IMR-90 (cell line): ENCODE results near the gene SARM1. TPM values are rescaled to one million over a fixed set of nuclear protein-coding genes. Genes with fewer than 3 reads are reported as not detected.

Source experiments
- ATAC-seq: fragments of 200-7000 bp; cut with Tn5 transposase; 2 replicates; pipeline ENCODE4 v1.9.1; 2020; ENCODE audit warnings: low read depth, mild to moderate bottlenecking, moderate library complexity
- BruUV-seq: library from RNA; stranded (reverse); fragments of 400-500 nt; replicated peaks from 2 replicates; lab custom pipeline; 2021; lab: Mats Ljungman, UMichigan
- CTCF ChIA-PET: fragments of 300-600 bp; formaldehyde crosslinking; extraction: SDS; loops from one replicate; lab custom pipeline; 2021; ENCODE audit warnings: antibody characterized with exemption; lab: Yijun Ruan, JAX
- POLR2A ChIA-PET: fragments of 300-600 bp; sonication (Branson Sonifier 250); formaldehyde crosslinking; loops from one replicate; lab custom pipeline; 2022; ENCODE audit warnings: antibody characterized with exemption; ENCODE audit not compliant: unreplicated experiment; lab: Charles Lee
- DNase-seq: peaks from one replicate; pipeline ENCODE4 v3.0.0; 2013
- H2AFZ ChIP-seq: replicated peaks from 2 replicates; pipeline ENCODE3; 2013; ENCODE audit warnings: low read length, mild to moderate bottlenecking; ENCODE audit not compliant: poor library complexity
- H2AK5ac ChIP-seq: 2 replicates; pipeline ENCODE4 v1.6.1; 2013; ENCODE audit warnings: low read depth, low read length, inconsistent platforms
- H2AK9ac ChIP-seq: replicated peaks from 2 replicates; pipeline ENCODE3; 2013; ENCODE audit warnings: mild to moderate bottlenecking, low read depth, low read length, moderate library complexity; ENCODE audit not compliant: poor library complexity
- H2BK120ac ChIP-seq: 2 replicates; pipeline ENCODE4 v1.6.1; 2013; ENCODE audit warnings: low read depth, low read length, inconsistent platforms
- H2BK15ac ChIP-seq: 3 replicates; pipeline ENCODE4 v1.6.1; 2013; ENCODE audit warnings: low read depth, low read length, inconsistent platforms
- H2BK20ac ChIP-seq: 2 replicates; pipeline ENCODE4 v1.6.1; 2013; ENCODE audit warnings: low read depth, mild to moderate bottlenecking, inconsistent platforms, low read length, moderate library complexity
- H2BK5ac ChIP-seq: 2 replicates; pipeline ENCODE4 v1.6.1; 2013; ENCODE audit warnings: mild to moderate bottlenecking, low read depth, low read length, inconsistent platforms; ENCODE audit not compliant: poor library complexity, severe bottlenecking
- H3K14ac ChIP-seq: replicated peaks from 2 replicates; pipeline ENCODE4 v1.6.1; 2013; ENCODE audit warnings: low read depth, low read length, inconsistent platforms
- H3K18ac ChIP-seq: 2 replicates; pipeline ENCODE4 v1.6.1; 2013; ENCODE audit warnings: low read depth, low read length, control low read depth
- H3K23ac ChIP-seq: 2 replicates; pipeline ENCODE4 v1.6.1; 2013; ENCODE audit warnings: low read depth, low read length, inconsistent platforms
- H3K27ac ChIP-seq: 2 replicates; pipeline ENCODE4 v1.5.1; 2013; ENCODE audit warnings: mild to moderate bottlenecking, control low read depth, low read length; ENCODE audit not compliant: insufficient read depth
- H3K27me3 ChIP-seq: 2 replicates; pipeline ENCODE4 v1.6.1; 2013; ENCODE audit warnings: low read length; ENCODE audit not compliant: control insufficient read depth, insufficient read depth
- H3K36me3 ChIP-seq: 2 replicates; pipeline ENCODE4 v1.6.1; 2013; ENCODE audit warnings: low read length, mixed read lengths; ENCODE audit not compliant: control insufficient read depth, insufficient read depth
- H3K4ac ChIP-seq: 2 replicates; pipeline ENCODE4 v1.6.1; 2013; ENCODE audit warnings: low read depth, low read length, inconsistent platforms
- H3K4me1 ChIP-seq: 2 replicates; pipeline ENCODE4 v1.6.1; 2013; ENCODE audit warnings: low read length, mixed read lengths; ENCODE audit not compliant: control insufficient read depth, insufficient read depth
- H3K4me2 ChIP-seq: 2 replicates; pipeline ENCODE4 v1.6.1; 2013; ENCODE audit warnings: low read depth, mild to moderate bottlenecking, control low read depth, low read length, moderate library complexity
- H3K4me3 ChIP-seq: 2 replicates; pipeline ENCODE4 v1.5.1; 2013; ENCODE audit warnings: low read depth, mild to moderate bottlenecking, control low read depth, low read length, moderate library complexity; ENCODE audit not compliant: insufficient read depth
- H3K56ac ChIP-seq: 2 replicates; pipeline ENCODE4 v1.6.1; 2013; ENCODE audit warnings: low read length, inconsistent platforms; ENCODE audit not compliant: insufficient read depth; ENCODE audit errors: extremely low read depth
- H3K79me1 ChIP-seq, 2 experiments: 2 replicates each; pipeline ENCODE4 v1.6.1; 2013; ENCODE audit warnings: low read length in 2 of 2, inconsistent platforms in 1 of 2, low read depth in 1 of 2
- H3K9ac ChIP-seq: 2 replicates; pipeline ENCODE4 v1.6.1; 2013; ENCODE audit warnings: low read depth, low read length, control low read depth
- H3K9me1 ChIP-seq: 2 replicates; pipeline ENCODE4 v1.6.1; 2013; ENCODE audit warnings: low read length, inconsistent platforms; ENCODE audit not compliant: insufficient read depth
- H3K9me3 ChIP-seq: 2 replicates; pipeline ENCODE4 v1.6.1; 2013; ENCODE audit warnings: low read length; ENCODE audit not compliant: control insufficient read depth, insufficient read depth
- H4K20me1 ChIP-seq: 2 replicates; pipeline ENCODE4 v1.6.1; 2013; ENCODE audit warnings: low read length, inconsistent platforms; ENCODE audit not compliant: insufficient read depth
- H4K5ac ChIP-seq: 2 replicates; pipeline ENCODE4 v1.6.1; 2013; ENCODE audit warnings: mild to moderate bottlenecking, low read depth, low read length, control low read depth
- H4K8ac ChIP-seq, 2 experiments: 2 replicates each; pipeline ENCODE4 v1.6.1; 2013; ENCODE audit warnings: low read depth in 2 of 2, low read length in 2 of 2, control low read depth in 1 of 2, inconsistent platforms in 1 of 2
- H4K91ac ChIP-seq: 2 replicates; pipeline ENCODE4 v1.6.1; 2013; ENCODE audit warnings: low read depth, low read length, inconsistent platforms; ENCODE audit not compliant: insufficient read depth
- RAD21 ChIP-seq: IDR thresholded peaks from 2 replicates; pipeline ENCODE4 v1.6.1; 2012; ENCODE audit warnings: low read length, improper control_type of control experiment
- RCOR1 ChIP-seq: IDR thresholded peaks from 2 replicates; pipeline ENCODE4 v1.6.1; 2012; ENCODE audit warnings: mild to moderate bottlenecking, low read length, improper control_type of control experiment; ENCODE audit not compliant: insufficient replicate concordance
- RFX5 ChIP-seq: IDR thresholded peaks from 2 replicates; pipeline ENCODE4 v1.8.0; 2012; ENCODE audit warnings: low read depth, mild to moderate bottlenecking, low read length, moderate library complexity
- USF2 ChIP-seq: fragments of 150-350 bp; IDR thresholded peaks from 2 replicates; pipeline ENCODE4 v1.6.1; 2017; ENCODE audit warnings: mild to moderate bottlenecking, antibody characterized with exemption, low read length, low read depth
- WGBS, 2 experiments: methylation state at CpG; one replicate each; pipeline versions ENCODE4 v1.1.5 to v1.1.7; 2013; ENCODE audit warnings: missing lambda C conversion rate in 2 of 2; ENCODE audit not compliant: insufficient read length in 1 of 2; ENCODE audit errors: extremely low coverage in 2 of 2; 5-methylcytosine and 5-hydroxymethylcytosine counted together
- dilution Hi-C: fragments of 300-500 bp; cut with HindIII; formaldehyde crosslinking; loops from one replicate; pipeline ENCODE4 v1.14.3; 2018; ENCODE audit warnings: low sequenced_read_pairs; ENCODE audit not compliant: unreplicated experiment
- in situ Hi-C: fragments of 300-500 bp; cut with MboI; formaldehyde crosslinking; loops from 3 replicates; pipeline ENCODE4 v1.14.3; 2019; ENCODE audit warnings: low sequenced_read_pairs, inconsistent platforms, mixed read lengths
- intact Hi-C: fragments of 100-400 bp; cut with micrococcal nuclease; formaldehyde crosslinking; loops from 2 replicates; pipeline ENCODE4 v1.10.0; 2022
- polyA plus RNA-seq, 3 experiments: library from polyadenylated mRNA; depleted of rRNA; stranded (reverse); fragments of >200 nt; gene quantifications; 2 replicates each; pipeline ENCODE4 v1.2.3, GENCODE V29; 2012; ENCODE audit warnings: low replicate concordance in 1 of 3
- total RNA-seq: library from RNA; depleted of rRNA; stranded (reverse); fragments of >200 nt; gene quantifications from 2 replicates; pipeline ENCODE4 v1.2.3, GENCODE V29; 2012

Gene SARM1
- total and polyA plus RNA-seq, 2 of the 4 experiments (the other 2 are of a cell fraction), result 3.4 to 11.4 TPM

GRCh38 chr17:28340374-28340773 lies 31.1 kb upstream of the SARM1 start:
- no peak overlapping the region for H3K18ac ChIP-seq
- peaks cover 36% of the 10 kb centered on the region; the same call in 1 of the 2 replicates for H4K20me1 ChIP-seq
- H3K4ac ChIP-seq, result no peak overlapping the region
- H3K27me3 ChIP-seq, result no peaks in the 10 kb centered on the region
- ChIA-PET POLR2A (no interaction called here), CTCF (no interaction called here)
- TF ChIP-seq RCOR1, result no peak
- no peak for TF ChIP-seq USF2
- TF ChIP-seq RFX5, result no peak
- TF ChIP-seq RAD21, result no peak
- in situ Hi-C loops, result loop anchor here (25.0 kb wide), 1 partner anchor 803 kb away; no protein-coding TSS in a partner anchor
- H3K9me1 ChIP-seq, result peaks cover 13% of the 10 kb centered on the region
- H3K4me2 ChIP-seq, result no peak overlapping the region
- dilution Hi-C loops, result no loop called here
- peaks cover 8% of the 10 kb centered on the region for H3K4me1 ChIP-seq
- DNase-seq (no peak), ATAC-seq (no peak)
- H3K79me1 ChIP-seq, result peaks cover 26 to 90% of the 10 kb centered on the region in 2 experiments; a peak in 3 of 4 replicates
- H3K27ac ChIP-seq, result no peak overlapping the region
- whole genome bisulfite sequencing, 2 experiments, result no CpG with 5 or more reads among the region's 6 CpGs
- no peak overlapping the region for H4K8ac ChIP-seq
- no TSS peak for BruUV-seq
- no peaks in the 10 kb centered on the region for H3K9me3 ChIP-seq
- H4K91ac ChIP-seq, result no peak overlapping the region
- no peak overlapping the region for H2BK5ac ChIP-seq
- no peak overlapping the region for H2AFZ ChIP-seq
- no peak overlapping the region for H3K56ac ChIP-seq
- no peak overlapping the region for H3K9ac ChIP-seq
- H2AK9ac ChIP-seq, result no peak overlapping the region
- intact Hi-C loops, result no loop called here
- no peak overlapping the region for H2BK120ac ChIP-seq
- H3K14ac ChIP-seq, result no peak overlapping the region
- H3K4me3 ChIP-seq, result no peak overlapping the region
- H2BK20ac ChIP-seq, result no peak overlapping the region
- H2BK15ac ChIP-seq, result no peak overlapping the region
- peaks cover 57% of the 10 kb centered on the region for H3K36me3 ChIP-seq
- H2AK5ac ChIP-seq, result no peak overlapping the region
- no peak overlapping the region for H4K5ac ChIP-seq
- no peak overlapping the region for H3K23ac ChIP-seq
